GM19467 (cell line): ENCODE results near the gene FADS2.
A peak's percentile ranks its signal among the peaks of the same experiment; 100 is the strongest.

Source experiments
- ATAC-seq: cut with Tn5 transposase; IDR thresholded peaks from one replicate; pipeline ENCODE4 v1.9.1; 2021; ENCODE audit warnings: mild to moderate bottlenecking, moderate library complexity; ENCODE audit not compliant: unreplicated experiment

FADS2 gene

GRCh38 chr11:61820174-61820573 is 7.9 kb upstream of the FADS2 start:
- ATAC-seq, result no peak

- ATAC-seq, result peak; percentile 7
Observed at GRCh38 chr11:61826930-61827570, 1.1 kb upstream of the FADS2 start.

GRCh38 chr11:61828379-61828628 is 204 bp downstream of the FADS2 start:
- peak; percentile 2 for ATAC-seq

- ATAC-seq, result peak; percentile 13
Observed at GRCh38 chr11:61828629-61829407, 718 bp downstream of the FADS2 start.

GRCh38 chr11:61829806-61830205 is 1.7 kb downstream of the FADS2 start:
- no peak for ATAC-seq

GRCh38 chr11:61830237-61831105 is 2.4 kb downstream of the FADS2 start:
- ATAC-seq, result no peak

- no peak for ATAC-seq
Observed at GRCh38 chr11:61832207-61832606, 4.1 kb downstream of the FADS2 start.

DNA sequence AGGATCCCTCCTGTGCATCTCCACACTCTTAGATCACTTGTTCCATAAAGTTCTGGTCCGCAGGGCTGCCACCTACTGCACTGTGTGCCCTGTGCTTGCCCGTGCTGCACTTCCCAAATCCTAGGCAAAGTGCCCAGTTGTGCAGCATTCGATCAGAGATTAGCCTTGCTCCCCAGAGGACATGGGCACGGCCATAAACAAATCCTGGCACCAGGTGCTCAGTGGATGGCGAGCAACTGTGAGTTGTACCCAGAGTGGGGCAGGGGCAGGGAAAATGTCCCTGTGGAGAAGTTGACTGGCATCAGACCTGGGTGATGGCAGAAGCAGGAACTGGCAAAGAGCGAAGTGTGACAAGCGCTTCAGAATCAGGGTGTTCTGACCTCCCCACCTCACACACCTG is 4.7 kb downstream of the FADS2 start:
- no peak for ATAC-seq

DNA sequence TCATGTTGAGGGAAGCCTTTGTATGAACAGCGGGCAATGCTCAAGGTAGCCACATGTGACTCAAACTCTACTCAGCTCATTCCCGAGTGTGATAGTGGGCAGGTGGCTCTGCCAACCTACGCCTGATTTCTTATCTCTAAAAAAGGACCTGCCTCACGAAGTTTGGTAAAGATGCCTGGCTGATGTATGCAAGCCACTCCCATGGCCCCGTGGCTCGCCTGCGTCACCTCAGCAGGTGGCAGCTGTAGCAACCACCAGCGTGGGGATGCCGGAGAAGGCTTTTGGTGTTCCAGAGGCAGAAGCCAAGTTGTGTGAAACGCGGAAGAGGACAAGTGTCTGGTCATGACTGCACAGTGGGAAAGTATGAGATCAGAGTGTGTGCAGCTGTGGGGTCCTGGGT is 5.4 kb downstream of the FADS2 start:
- ATAC-seq, result no peak

GRCh38 chr11:61833926-61834277 is 5.8 kb downstream of the FADS2 start:
- ATAC-seq, result no peak

GRCh38 chr11:61834278-61835048 is 6.4 kb downstream of the FADS2 start:
- peak; percentile 85 for ATAC-seq

GRCh38 chr11:61836193-61836592 is 8.1 kb downstream of the FADS2 start:
- no peak for ATAC-seq

DNA sequence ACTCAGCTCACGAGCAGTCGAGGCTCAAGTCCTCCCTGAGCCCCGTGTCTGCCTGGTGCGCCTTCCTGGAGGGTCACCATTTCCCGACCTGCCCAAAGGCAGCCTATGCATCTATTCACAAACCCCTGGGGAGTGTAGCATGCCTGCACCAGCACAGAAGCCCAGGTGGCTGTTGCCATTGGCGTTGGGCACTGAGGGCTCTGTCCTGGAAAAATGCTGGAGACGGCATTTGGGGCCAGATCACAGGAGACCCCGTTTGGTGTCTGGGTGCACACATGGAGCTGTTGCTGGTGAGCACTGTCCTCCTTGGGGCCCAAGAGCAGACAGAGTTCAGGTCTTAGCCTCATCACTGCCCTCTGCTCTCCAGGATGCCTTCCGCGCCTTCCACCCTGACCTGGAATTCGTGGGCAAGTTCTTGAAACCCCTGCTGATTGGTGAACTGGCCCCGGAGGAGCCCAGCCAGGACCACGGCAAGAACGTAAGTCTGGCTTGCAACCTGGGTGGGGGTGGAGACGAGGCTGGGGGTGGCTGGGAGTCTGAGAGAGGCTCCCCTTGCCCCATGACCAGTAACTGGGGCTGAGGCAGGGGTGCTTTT is 9.4 kb downstream of the FADS2 start:
- ATAC-seq, result no peak

DNA sequence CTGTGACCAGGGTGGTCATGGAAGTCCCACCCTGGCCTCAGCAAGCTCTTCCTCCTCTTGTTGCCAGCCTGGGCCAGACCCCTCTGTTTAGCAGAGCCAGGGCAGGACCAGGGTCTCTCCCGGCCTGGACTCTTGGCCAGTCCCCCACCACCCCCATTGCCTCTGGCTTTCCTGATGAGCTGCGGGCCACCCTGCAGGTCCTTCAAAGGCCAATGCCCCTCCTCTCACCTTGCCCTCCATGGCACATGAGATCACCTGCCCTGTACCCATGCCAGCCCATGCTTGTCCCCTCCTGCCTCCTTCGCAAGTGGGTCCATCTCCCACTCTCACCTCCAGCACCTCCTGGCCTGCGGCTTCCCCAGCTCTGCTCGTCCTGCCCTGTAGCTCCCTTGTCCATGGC is 10.4 kb downstream of the FADS2 start:
- no peak for ATAC-seq

- no peak for ATAC-seq
Observed at GRCh38 chr11:61838921-61839320, 10.8 kb downstream of the FADS2 start.

GRCh38 chr11:61839742-61840141 is 11.6 kb downstream of the FADS2 start:
- ATAC-seq, result no peak

DNA sequence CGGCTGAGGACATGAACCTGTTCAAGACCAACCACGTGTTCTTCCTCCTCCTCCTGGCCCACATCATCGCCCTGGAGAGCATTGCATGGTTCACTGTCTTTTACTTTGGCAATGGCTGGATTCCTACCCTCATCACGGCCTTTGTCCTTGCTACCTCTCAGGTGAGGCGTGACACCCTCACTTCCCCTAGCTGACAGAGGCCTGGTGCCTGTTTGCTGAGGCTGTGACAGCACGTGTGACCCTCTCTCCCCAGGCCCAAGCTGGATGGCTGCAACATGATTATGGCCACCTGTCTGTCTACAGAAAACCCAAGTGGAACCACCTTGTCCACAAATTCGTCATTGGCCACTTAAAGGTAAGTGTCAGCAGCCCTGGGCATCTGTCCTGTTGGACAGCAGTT is 12.3 kb downstream of the FADS2 start:
- ATAC-seq, result no peak

- ATAC-seq, result no peak
Observed at GRCh38 chr11:61841636-61842527, 13.8 kb downstream of the FADS2 start.

- no peak for ATAC-seq
Observed at GRCh38 chr11:61842528-61842820, 14.4 kb downstream of the FADS2 start.

- ATAC-seq, result no peak
Observed at GRCh38 chr11:61844909-61845565, 16.9 kb downstream of the FADS2 start.
